ENCODE measurements around the gene LMNA.

DNA sequence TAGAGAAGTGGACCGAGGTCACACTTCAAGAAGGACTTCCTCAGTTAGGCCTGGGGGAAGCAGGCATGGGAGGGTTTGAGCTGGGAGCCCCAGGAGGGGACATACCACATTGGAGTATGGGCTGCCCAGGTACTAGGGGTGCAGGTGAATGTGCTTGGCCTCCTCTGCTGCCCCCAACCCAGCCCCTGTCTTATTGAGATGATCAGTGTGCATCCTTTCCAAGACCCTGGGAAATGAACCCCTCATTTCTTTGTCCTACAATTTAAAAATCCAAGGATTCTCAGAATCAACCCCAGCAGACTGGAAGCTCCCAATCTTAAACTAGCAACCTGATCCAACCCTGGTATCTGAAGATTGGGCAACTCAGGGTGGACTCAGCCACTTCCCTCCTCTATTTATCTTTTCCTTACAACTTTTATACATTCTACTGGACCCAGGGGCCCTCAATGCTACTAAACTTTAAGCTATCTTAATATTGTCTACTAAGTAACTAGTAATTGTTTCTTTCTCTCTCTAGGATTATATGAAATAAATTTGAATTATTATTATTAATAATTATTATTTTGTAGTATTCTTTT, 41.3 kb upstream of the LMNA start:
- TF ChIP-seq EZH2phosphoT487 (IDR thresholded peaks at IDR 0.05; ENCODE audit: borderline replicate concordance, low read depth, low read length): no peak
- TF ChIP-seq, protein P1, sequence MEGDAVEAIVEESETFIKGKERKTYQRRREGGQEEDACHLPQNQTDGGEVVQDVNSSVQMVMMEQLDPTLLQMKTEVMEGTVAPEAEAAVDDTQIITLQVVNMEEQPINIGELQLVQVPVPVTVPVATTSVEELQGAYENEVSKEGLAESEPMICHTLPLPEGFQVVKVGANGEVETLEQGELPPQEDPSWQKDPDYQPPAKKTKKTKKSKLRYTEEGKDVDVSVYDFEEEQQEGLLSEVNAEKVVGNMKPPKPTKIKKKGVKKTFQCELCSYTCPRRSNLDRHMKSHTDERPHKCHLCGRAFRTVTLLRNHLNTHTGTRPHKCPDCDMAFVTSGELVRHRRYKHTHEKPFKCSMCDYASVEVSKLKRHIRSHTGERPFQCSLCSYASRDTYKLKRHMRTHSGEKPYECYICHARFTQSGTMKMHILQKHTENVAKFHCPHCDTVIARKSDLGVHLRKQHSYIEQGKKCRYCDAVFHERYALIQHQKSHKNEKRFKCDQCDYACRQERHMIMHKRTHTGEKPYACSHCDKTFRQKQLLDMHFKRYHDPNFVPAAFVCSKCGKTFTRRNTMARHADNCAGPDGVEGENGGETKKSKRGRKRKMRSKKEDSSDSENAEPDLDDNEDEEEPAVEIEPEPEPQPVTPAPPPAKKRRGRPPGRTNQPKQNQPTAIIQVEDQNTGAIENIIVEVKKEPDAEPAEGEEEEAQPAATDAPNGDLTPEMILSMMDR (conservative IDR thresholded peaks at IDR 0.05; ENCODE audit: low read length): no peak

Measured in OCI-LY7 (cell line).